HG03575 (cell line): ENCODE results near the gene MRFAP1.

Experiments
- ATAC-seq: cut with Tn5 transposase; IDR thresholded peaks from one replicate; pipeline ENCODE4 v1.9.1; 2021; ENCODE audit not compliant: unreplicated experiment, insufficient number of reproducible peaks, low FRiP score; ENCODE audit errors: extremely low read depth

MRFAP1 gene

GRCh38 chr4:6640292-6641163 lies at the start of gene MRFAP1:
Gene MRFAP1, plus strand, starts transcription at chr4:6640685. Its CDS starts 178 bp downstream, at chr4:6640863.
- ATAC-seq = peak; percentile 52

- no peak for ATAC-seq
Observed at GRCh38 chr4:6591313-6591712, 49.2 kb upstream of the MRFAP1 start.

- no peak for ATAC-seq
Observed at GRCh38 chr4:6591781-6592180, 48.7 kb upstream of the MRFAP1 start.

- no peak for ATAC-seq
Observed at GRCh38 chr4:6592804-6593563, 47.5 kb upstream of the MRFAP1 start.

GRCh38 chr4:6594341-6594740 lies 46.1 kb upstream of the MRFAP1 start:
- no peak for ATAC-seq

- ATAC-seq = no peak
Observed at GRCh38 chr4:6594826-6595355, 45.6 kb upstream of the MRFAP1 start.

- ATAC-seq = no peak
Observed at GRCh38 chr4:6595897-6596537, 44.5 kb upstream of the MRFAP1 start.

GRCh38 chr4:6596948-6597347 lies 43.5 kb upstream of the MRFAP1 start:
- ATAC-seq = no peak

GRCh38 chr4:6598127-6598526 lies 42.4 kb upstream of the MRFAP1 start:
- no peak for ATAC-seq

- ATAC-seq = no peak
Observed at GRCh38 chr4:6598641-6599040, 41.8 kb upstream of the MRFAP1 start.

GRCh38 chr4:6601661-6602250 lies 38.7 kb upstream of the MRFAP1 start:
- ATAC-seq = no peak

GRCh38 chr4:6602289-6602688 lies 38.2 kb upstream of the MRFAP1 start:
- no peak for ATAC-seq

- ATAC-seq = no peak
Observed at GRCh38 chr4:6603128-6603527, 37.4 kb upstream of the MRFAP1 start.

GRCh38 chr4:6605114-6605513 lies 35.4 kb upstream of the MRFAP1 start:
- ATAC-seq = no peak

- no peak for ATAC-seq
Observed at GRCh38 chr4:6605605-6606004, 34.9 kb upstream of the MRFAP1 start.

- ATAC-seq = no peak
Observed at GRCh38 chr4:6606465-6607235, 33.8 kb upstream of the MRFAP1 start.

GRCh38 chr4:6607368-6608055 lies 33.0 kb upstream of the MRFAP1 start:
- no peak for ATAC-seq
